Endothelial cell of umbilical vein (primary cell): ENCODE measurements around the gene MYLK2. TPM values are rescaled to one million over a fixed set of nuclear protein-coding genes. Genes with fewer than 3 reads are reported as not detected.

Source experiments
- BruUV-seq: library from RNA; stranded (reverse); fragments of 400-500 nt; replicated peaks from 2 replicates; lab custom pipeline; 2021; lab: Mats Ljungman, UMichigan
- CTCF ChIA-PET: fragments of 300-600, 350-600 bp; sonication (Branson Sonifier 250); formaldehyde crosslinking; loops from one replicate; lab custom pipeline; 2021; ENCODE audit warnings: antibody characterized with exemption, inconsistent platforms; lab: Charles Lee
- POLR2A ChIA-PET: fragments of 300-600, 350-600 bp; sonication (Branson Sonifier 250); formaldehyde crosslinking; loops from one replicate; lab custom pipeline; 2021; ENCODE audit warnings: antibody characterized with exemption, inconsistent platforms; lab: Charles Lee
- DNase-seq: peaks from one replicate; pipeline ENCODE4 v3.0.0-alpha.2; 2011; ENCODE audit warnings: low read depth, low spot score
- FAIRE-seq: peaks from 2 replicates; lab custom pipeline; 2011; peaks lifted over from hg19 to GRCh38; lab: Jason Lieb, UNC
- H2AFZ ChIP-seq: 2 replicates; pipeline ENCODE4 v1.6.0; 2012; ENCODE audit warnings: low read depth, low read length, control low read depth, inconsistent platforms
- H3K27ac ChIP-seq: 2 replicates; pipeline ENCODE4 v1.5.1; 2011; ENCODE audit warnings: low read depth, mild to moderate bottlenecking, control low read depth, low read length, moderate library complexity; ENCODE audit not compliant: insufficient read depth
- H3K27me3 ChIP-seq, 2 experiments: 2 replicates each; pipeline versions ENCODE4 v1.6.0 to v1.6.1; 2011; ENCODE audit warnings: low read length in 2 of 2, mixed read lengths in 1 of 2; ENCODE audit not compliant: control insufficient read depth in 2 of 2, insufficient read depth in 2 of 2
- H3K36me3 ChIP-seq, 2 experiments: 2 replicates in 1 of 2; 3 replicates in 1 of 2; pipeline ENCODE4 v1.5.1; 2011; ENCODE audit warnings: low read length in 2 of 2, mild to moderate bottlenecking in 1 of 2, moderate library complexity in 1 of 2; ENCODE audit not compliant: control insufficient read depth in 2 of 2, insufficient read depth in 2 of 2; ENCODE audit errors: extremely low read depth in 1 of 2
- H3K4me1 ChIP-seq: 3 replicates; pipeline ENCODE4 v1.5.1; 2011; ENCODE audit warnings: mild to moderate bottlenecking, low read length; ENCODE audit not compliant: control insufficient read depth, insufficient read depth; ENCODE audit errors: extremely low read depth
- H3K4me2 ChIP-seq: 2 replicates; pipeline ENCODE4 v1.6.1; 2011; ENCODE audit warnings: low read length, control low read depth, mixed read lengths; ENCODE audit not compliant: insufficient read depth
- H3K4me3 ChIP-seq, 3 experiments: fragments of 200-600 bp in 1 of 3; sonication (generic), shearing (Covaris generic) in 1 of 3; replicated peaks in 1 of 3; 2 replicates each; pipeline ENCODE4 v1.5.1; 2011 to 2016; ENCODE audit warnings: control low read depth in 3 of 3, low read length in 3 of 3, mild to moderate bottlenecking in 2 of 3, inconsistent platforms in 1 of 3, low read depth in 1 of 3, moderate library complexity in 1 of 3; ENCODE audit not compliant: insufficient read depth in 1 of 3
- H3K79me2 ChIP-seq: 2 replicates; pipeline ENCODE4 v1.6.0; 2012; ENCODE audit warnings: low read length, inconsistent platforms; ENCODE audit not compliant: control insufficient read depth, insufficient read depth
- H3K9ac ChIP-seq: replicated peaks from 2 replicates; pipeline ENCODE3; 2011; ENCODE audit warnings: low read length, control low read depth; ENCODE audit not compliant: insufficient read depth; ENCODE audit errors: extremely low read depth
- H3K9me1 ChIP-seq: replicated peaks from 3 replicates; pipeline ENCODE4 v1.6.0; 2011; ENCODE audit warnings: mild to moderate bottlenecking, low read length; ENCODE audit not compliant: control insufficient read depth, insufficient read depth; ENCODE audit errors: extremely low read depth
- H3K9me3 ChIP-seq: replicated peaks from 2 replicates; pipeline ENCODE4 v1.5.1; 2012; ENCODE audit warnings: low read length, inconsistent platforms; ENCODE audit not compliant: control insufficient read depth, insufficient read depth
- H4K20me1 ChIP-seq: replicated peaks from 2 replicates; pipeline ENCODE3; 2011; ENCODE audit warnings: mild to moderate bottlenecking, low read length; ENCODE audit not compliant: control insufficient read depth, insufficient read depth; ENCODE audit errors: extremely low read depth
- EZH2 ChIP-seq: IDR thresholded peaks from 2 replicates; pipeline ENCODE4 v1.6.1; 2012; ENCODE audit warnings: borderline replicate concordance, low read depth, mild to moderate bottlenecking, moderate library complexity, low read length, inconsistent platforms; ENCODE audit not compliant: severe bottlenecking
- FOS ChIP-seq: IDR thresholded peaks from 2 replicates; pipeline ENCODE4 v1.6.1; 2011; ENCODE audit warnings: mild to moderate bottlenecking, low read length, moderate library complexity, borderline replicate concordance; ENCODE audit not compliant: insufficient read depth
- GATA2 ChIP-seq: IDR thresholded peaks from 2 replicates; pipeline ENCODE4 v1.7.0; 2011; ENCODE audit warnings: low read depth, mild to moderate bottlenecking, moderate library complexity, mixed read lengths, low read length; ENCODE audit not compliant: insufficient read length, insufficient read depth
- JUN ChIP-seq: IDR thresholded peaks from 2 replicates; pipeline ENCODE4 v1.6.1; 2011; ENCODE audit warnings: borderline replicate concordance, low read depth; ENCODE audit not compliant: insufficient read length, insufficient read depth
- MYC ChIP-seq: IDR thresholded peaks from one replicate; pipeline ENCODE4 v1.6.1; 2011; ENCODE audit warnings: mild to moderate bottlenecking, low read depth, low read length
- POLR2A ChIP-seq: IDR thresholded peaks from 2 replicates; pipeline ENCODE4 v1.6.1; 2012; ENCODE audit warnings: low read depth, mild to moderate bottlenecking, control low read depth, low read length
- POLR2AphosphoS5 ChIP-seq: IDR thresholded peaks from 2 replicates; pipeline ENCODE4 v1.6.1; 2012; ENCODE audit warnings: low read depth, mild to moderate bottlenecking, control low read depth, low read length, moderate library complexity; ENCODE audit not compliant: insufficient read depth
- dilution Hi-C: fragments of 300-500 bp; cut with MboI; formaldehyde crosslinking; loops from one replicate; pipeline ENCODE4 v1.15.0; 2019; ENCODE audit warnings: low sequenced_read_pairs; ENCODE audit not compliant: extremely low pct_ligation_motif_present
- intact Hi-C: fragments of 100-400 bp; cut with micrococcal nuclease; formaldehyde crosslinking; loops from one replicate; pipeline ENCODE4 v1.10.0; 2022
- polyA plus RNA-seq, 4 experiments: library from polyadenylated mRNA; depleted of rRNA in 3 of 4; stranded (reverse) in 3 of 4; unstranded in 1 of 4; fragments of >200 nt; gene quantifications; 2 replicates each; pipeline versions ENCODE4 v1.2.1 to v1.2.3, GENCODE V29; 2011 to 2012; ENCODE audit warnings: missing spikeins in 1 of 4
- total RNA-seq: library from RNA; stranded (reverse); gene quantifications from 2 replicates; pipeline ENCODE4 v1.2.3, GENCODE V29; 2021
- TF ChIP-seq, protein P1 (sequence below): IDR thresholded peaks from 2 replicates; pipeline ENCODE4 v1.6.1; 2011; ENCODE audit not compliant: insufficient read depth, insufficient read length
- TF ChIP-seq, protein P2 (sequence below), 2 donors: IDR thresholded peaks; 1 replicate in 1 of 2; 2 replicates in 1 of 2; pipeline ENCODE4 v1.5.1; 2011; ENCODE audit warnings: low read length in 2 of 2, mild to moderate bottlenecking in 2 of 2, moderate library complexity in 2 of 2, control low read depth in 1 of 2, inconsistent platforms in 1 of 2, low read depth in 1 of 2; ENCODE audit not compliant: insufficient read depth in 1 of 2; ENCODE audit errors: extremely low read depth in 1 of 2

MYLK2 gene
- total and polyA plus RNA-seq, 2 donors (not counting 3 experiments of a cell fraction or from before 2014, with no cell fraction given): 2.6 to 2.7 TPM

DNA sequence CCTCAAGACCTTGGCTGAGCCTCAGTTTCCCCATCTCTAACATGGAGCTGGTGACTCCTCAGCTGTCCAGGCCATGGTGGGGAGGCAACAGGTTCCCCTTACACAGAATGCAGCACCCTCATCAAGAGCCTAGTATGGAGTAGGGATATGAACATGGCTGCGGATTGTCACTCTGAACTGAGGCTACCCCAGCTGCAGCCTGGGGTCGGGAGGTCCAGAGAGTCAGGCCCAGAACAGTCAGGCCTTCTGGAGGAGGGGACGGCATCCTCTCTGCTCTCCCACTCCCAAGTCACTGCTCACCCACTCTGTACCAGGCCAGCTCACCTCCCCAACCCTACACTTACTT is 27.6 kb downstream of the MYLK2 start:
- Histone ChIP-seq H3K79me2 (no peaks in the 10 kb centered on the region), H3K4me1 (peaks cover 15% of the 10 kb centered on the region), H2AFZ (no peak overlapping the region), H3K4me2 (no peak overlapping the region), H3K9me3 (no peaks in the 10 kb centered on the region), H3K27ac (no peak overlapping the region), H3K4me3 (no peak overlapping the region), H3K9me1 (no peaks in the 10 kb centered on the region), H4K20me1 (no peaks in the 10 kb centered on the region), H3K36me3 (no peaks in the 10 kb centered on the region), H3K9ac (no peak overlapping the region), H3K27me3 (peaks cover 14 to 16% of the 10 kb centered on the region in 2 experiments)
- POLR2A ChIA-PET: no interaction called here
- BruUV-seq: no TSS peak
- TF ChIP-seq EZH2 (no peak), JUN (no peak), FOS (no peak)
- TF ChIP-seq, protein P1, sequence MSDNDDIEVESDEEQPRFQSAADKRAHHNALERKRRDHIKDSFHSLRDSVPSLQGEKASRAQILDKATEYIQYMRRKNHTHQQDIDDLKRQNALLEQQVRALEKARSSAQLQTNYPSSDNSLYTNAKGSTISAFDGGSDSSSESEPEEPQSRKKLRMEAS: no peak
- intact Hi-C loops (loop anchor here (1.0 kb wide), 1 partner anchor 23 kb away; no protein-coding TSS in a partner anchor), dilution Hi-C loops (no loop called here)
- DNase-seq: no peak
- CTCF ChIA-PET: interaction anchor here (1.0 to 18.2 kb wide), 18 partner anchors 8 to 244 kb away, joined by 3 to 619 read pairs (median 4); partner anchors contain the start of genes MYLK2, PDRG1 and XKR7
- no peak for FAIRE-seq

DNA sequence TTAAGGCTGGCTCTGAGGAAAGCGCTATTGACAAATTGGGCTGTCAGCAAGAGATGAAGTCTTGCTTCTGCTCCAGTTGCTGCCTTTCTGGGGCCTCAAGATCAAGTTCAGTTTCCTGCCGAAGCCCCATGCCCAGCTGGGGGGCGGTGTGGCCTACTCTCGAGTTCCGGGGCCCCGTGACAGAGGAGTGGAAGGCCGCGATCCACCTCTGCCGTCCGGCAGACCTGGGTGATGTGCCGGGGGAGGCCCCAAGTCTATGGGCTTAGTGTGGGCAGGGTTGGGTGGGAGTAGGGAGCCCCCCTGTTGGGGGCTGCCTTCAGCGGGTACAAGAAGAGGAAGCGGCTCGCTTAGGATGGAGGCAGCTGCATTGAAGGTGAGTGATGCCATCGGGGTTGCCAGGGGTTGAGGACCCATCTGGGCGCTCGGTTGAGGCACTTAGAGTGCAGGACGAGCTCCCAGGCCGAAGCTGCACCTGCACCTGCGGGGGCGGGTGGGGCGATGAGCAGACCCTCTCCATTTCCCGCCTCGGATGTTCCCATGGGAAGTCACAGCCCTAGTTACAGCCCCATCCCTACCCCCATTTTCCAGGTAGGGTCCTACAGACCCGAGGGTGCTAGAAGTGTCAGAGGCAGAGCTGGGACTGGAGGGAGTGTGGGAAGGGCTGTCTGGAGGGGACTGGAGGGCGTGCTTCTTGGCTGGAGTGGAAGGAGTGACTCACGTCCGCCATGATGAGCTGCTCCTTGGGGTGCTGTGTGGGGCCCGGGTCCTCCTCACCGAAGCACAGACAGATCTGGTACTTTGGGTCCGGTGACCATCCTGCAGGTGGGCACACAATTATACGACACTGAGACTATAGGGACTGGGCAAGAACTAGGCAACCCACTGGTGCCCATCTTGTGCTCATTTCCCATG is 29.2 kb downstream of the MYLK2 start:
- CTCF ChIA-PET: interaction anchor here (2.3 to 18.2 kb wide), 3 partner anchors 12 to 34 kb away, joined by 8 to 619 read pairs (median 11); partner anchors contain the start of gene MYLK2
- Histone ChIP-seq H3K4me3 (no peak overlapping the region), H3K9ac (no peak overlapping the region), H4K20me1 (no peaks in the 10 kb centered on the region), H3K9me3 (no peaks in the 10 kb centered on the region), H3K36me3 (no peaks in the 10 kb centered on the region), H3K4me2 (no peak overlapping the region), H3K27ac (no peak overlapping the region), H2AFZ (no peak overlapping the region), H3K9me1 (no peaks in the 10 kb centered on the region), H3K27me3 (peaks cover 14 to 16% of the 10 kb centered on the region in 2 experiments), H3K4me1 (no peaks in the 10 kb centered on the region), H3K79me2 (no peaks in the 10 kb centered on the region)
- intact Hi-C loops: no loop called here
- no peak for DNase-seq
- POLR2A ChIA-PET: no interaction called here
- no peak for FAIRE-seq
- TF ChIP-seq, protein P2, sequence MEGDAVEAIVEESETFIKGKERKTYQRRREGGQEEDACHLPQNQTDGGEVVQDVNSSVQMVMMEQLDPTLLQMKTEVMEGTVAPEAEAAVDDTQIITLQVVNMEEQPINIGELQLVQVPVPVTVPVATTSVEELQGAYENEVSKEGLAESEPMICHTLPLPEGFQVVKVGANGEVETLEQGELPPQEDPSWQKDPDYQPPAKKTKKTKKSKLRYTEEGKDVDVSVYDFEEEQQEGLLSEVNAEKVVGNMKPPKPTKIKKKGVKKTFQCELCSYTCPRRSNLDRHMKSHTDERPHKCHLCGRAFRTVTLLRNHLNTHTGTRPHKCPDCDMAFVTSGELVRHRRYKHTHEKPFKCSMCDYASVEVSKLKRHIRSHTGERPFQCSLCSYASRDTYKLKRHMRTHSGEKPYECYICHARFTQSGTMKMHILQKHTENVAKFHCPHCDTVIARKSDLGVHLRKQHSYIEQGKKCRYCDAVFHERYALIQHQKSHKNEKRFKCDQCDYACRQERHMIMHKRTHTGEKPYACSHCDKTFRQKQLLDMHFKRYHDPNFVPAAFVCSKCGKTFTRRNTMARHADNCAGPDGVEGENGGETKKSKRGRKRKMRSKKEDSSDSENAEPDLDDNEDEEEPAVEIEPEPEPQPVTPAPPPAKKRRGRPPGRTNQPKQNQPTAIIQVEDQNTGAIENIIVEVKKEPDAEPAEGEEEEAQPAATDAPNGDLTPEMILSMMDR (IDR thresholded peaks at IDR 0.05; ENCODE audit: extremely low read depth in 1 of 2, insufficient read depth in 1 of 2, low read depth in 1 of 2, low read length in 2 of 2): no peak
- TF ChIP-seq FOS (no peak), EZH2 (no peak), POLR2AphosphoS5 (no peak), GATA2 (no peak), JUN (no peak), MYC (no peak), POLR2A (no peak)
- TF ChIP-seq, protein P1: no peak
- BruUV-seq: no TSS peak
- dilution Hi-C loops: no loop called here
